Measurements from ENCODE around the gene INF2. TPM values are rescaled to one million over a fixed set of nuclear protein-coding genes. Genes with fewer than 3 reads are reported as not detected.

The INF2 gene
- total and polyA plus RNA-seq, 9 of the 15 experiments (the other 6 are each of a cell fraction or from before 2014, with no cell fraction given): 0.56 to 31.3 (median 7.8) TPM

DNA sequence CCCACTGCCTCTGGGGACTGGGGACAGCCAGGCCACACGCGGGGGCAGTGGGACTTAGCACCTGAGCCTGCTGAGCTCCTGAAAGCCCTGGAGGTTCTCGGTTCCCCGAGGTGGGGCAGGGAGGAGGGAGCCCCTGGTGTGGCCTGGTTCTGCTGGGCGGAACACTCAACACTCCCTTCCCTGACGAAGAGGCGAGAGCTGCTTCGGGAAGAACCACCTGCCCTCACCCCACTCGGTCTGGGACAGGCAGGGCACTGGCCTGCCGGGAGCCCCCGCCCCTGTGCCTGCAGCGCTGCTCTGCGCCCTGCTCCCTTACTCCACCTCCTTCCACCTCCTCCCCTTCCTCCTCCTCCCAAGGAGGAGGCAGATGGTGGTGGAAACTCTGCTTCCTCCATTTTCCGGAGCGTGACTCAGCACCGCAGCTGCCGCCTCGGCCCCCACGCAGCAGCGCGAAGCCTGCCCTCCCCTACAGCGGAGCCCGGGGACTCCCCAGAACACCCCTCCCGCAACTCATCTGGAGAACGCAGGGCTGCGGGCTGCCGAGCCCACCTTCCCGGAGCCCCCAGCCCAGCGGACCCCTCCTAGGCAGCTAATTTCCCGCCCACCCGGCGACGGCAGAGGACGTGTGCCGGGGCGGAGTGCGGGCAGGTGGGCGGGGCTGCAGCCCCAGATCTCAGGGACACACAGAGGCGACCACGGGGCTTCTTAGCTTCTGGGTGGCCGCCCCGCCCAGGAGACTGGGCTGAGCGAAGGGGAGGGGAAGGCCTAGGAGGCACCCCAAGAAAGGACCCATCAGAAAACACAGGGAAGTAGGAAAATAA, 11.7 kb upstream of the INF2 start (continued):
- TF ChIP-seq, protein P1, sequence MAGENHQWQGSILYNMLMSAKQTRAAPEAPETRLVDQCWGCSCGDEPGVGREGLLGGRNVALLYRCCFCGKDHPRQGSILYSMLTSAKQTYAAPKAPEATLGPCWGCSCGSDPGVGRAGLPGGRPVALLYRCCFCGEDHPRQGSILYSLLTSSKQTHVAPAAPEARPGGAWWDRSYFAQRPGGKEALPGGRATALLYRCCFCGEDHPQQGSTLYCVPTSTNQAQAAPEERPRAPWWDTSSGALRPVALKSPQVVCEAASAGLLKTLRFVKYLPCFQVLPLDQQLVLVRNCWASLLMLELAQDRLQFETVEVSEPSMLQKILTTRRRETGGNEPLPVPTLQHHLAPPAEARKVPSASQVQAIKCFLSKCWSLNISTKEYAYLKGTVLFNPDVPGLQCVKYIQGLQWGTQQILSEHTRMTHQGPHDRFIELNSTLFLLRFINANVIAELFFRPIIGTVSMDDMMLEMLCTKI (IDR thresholded peaks at IDR 0.05; ENCODE audit: partially characterized antibody): no peak
- no peak for TF ChIP-seq SREBF1 (IDR thresholded peaks at IDR 0.05; ENCODE audit: borderline replicate concordance, low read depth, low read length)
- no peak for TF ChIP-seq ZNF197 (CRISPR knock-in tag; IDR thresholded peaks at IDR 0.05; ENCODE audit: low read depth)
- TF ChIP-seq TBL1XR1 (IDR thresholded peaks at IDR 0.05; ENCODE audit: low read length in 2 of 2): no peak
- peak; percentile 73; the same call in 1 of the 2 replicates for TF ChIP-seq GTF2E2 (tag; IDR thresholded peaks at IDR 0.05)
- TF ChIP-seq FOS (IDR thresholded peaks at IDR 0.05; ENCODE audit: extremely low read depth, insufficient read length): no peak
- TF ChIP-seq, protein P2, sequence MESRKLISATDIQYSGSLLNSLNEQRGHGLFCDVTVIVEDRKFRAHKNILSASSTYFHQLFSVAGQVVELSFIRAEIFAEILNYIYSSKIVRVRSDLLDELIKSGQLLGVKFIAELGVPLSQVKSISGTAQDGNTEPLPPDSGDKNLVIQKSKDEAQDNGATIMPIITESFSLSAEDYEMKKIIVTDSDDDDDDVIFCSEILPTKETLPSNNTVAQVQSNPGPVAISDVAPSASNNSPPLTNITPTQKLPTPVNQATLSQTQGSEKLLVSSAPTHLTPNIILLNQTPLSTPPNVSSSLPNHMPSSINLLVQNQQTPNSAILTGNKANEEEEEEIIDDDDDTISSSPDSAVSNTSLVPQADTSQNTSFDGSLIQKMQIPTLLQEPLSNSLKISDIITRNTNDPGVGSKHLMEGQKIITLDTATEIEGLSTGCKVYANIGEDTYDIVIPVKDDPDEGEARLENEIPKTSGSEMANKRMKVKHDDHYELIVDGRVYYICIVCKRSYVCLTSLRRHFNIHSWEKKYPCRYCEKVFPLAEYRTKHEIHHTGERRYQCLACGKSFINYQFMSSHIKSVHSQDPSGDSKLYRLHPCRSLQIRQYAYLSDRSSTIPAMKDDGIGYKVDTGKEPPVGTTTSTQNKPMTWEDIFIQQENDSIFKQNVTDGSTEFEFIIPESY (CRISPR knock-in tag; IDR thresholded peaks at IDR 0.05): no peak
- no peak for TF ChIP-seq KLF6 (CRISPR knock-in tag; IDR thresholded peaks at IDR 0.05; ENCODE audit: borderline replicate concordance)
- no peak for TF ChIP-seq NR2C1 (IDR thresholded peaks at IDR 0.05)
- TF ChIP-seq NR2C1 (tag; IDR thresholded peaks at IDR 0.05): no peak; the same call in 1 of the 2 replicates
- no peak for TF ChIP-seq RFX1 (IDR thresholded peaks at IDR 0.05)
- TF ChIP-seq, protein P3, sequence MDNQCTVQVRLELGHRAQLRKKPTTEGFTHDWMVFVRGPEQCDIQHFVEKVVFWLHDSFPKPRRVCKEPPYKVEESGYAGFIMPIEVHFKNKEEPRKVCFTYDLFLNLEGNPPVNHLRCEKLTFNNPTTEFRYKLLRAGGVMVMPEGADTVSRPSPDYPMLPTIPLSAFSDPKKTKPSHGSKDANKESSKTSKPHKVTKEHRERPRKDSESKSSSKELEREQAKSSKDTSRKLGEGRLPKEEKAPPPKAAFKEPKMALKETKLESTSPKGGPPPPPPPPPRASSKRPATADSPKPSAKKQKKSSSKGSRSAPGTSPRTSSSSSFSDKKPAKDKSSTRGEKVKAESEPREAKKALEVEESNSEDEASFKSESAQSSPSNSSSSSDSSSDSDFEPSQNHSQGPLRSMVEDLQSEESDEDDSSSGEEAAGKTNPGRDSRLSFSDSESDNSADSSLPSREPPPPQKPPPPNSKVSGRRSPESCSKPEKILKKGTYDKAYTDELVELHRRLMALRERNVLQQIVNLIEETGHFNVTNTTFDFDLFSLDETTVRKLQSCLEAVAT (IDR thresholded peaks at IDR 0.05): no peak
- TF ChIP-seq RAD21 (CRISPR knock-in tag; conservative IDR thresholded peaks at IDR 0.05 in 1 of 2, IDR thresholded peaks at IDR 0.05 in 1 of 2): no peak
- TF ChIP-seq MAFK (IDR thresholded peaks at IDR 0.05; ENCODE audit: low read length): peak; percentile 82
- no peak for TF ChIP-seq ZNF124 (CRISPR knock-in tag; IDR thresholded peaks at IDR 0.05)
- TF ChIP-seq TAF1 (IDR thresholded peaks at IDR 0.05; ENCODE audit: control insufficient read depth, extremely low read depth, insufficient read depth, low read length, severe bottlenecking): peak; percentile 18
- TF ChIP-seq SMAD3 (CRISPR knock-in tag; conservative IDR thresholded peaks at IDR 0.05): no peak
- no peak for TF ChIP-seq ESRRB (CRISPR knock-in tag; IDR thresholded peaks at IDR 0.05; ENCODE audit: borderline replicate concordance)
- no peak for TF ChIP-seq SMARCB1 (IDR thresholded peaks at IDR 0.05; ENCODE audit: insufficient read length, low read depth)
- TF ChIP-seq, protein P4, sequence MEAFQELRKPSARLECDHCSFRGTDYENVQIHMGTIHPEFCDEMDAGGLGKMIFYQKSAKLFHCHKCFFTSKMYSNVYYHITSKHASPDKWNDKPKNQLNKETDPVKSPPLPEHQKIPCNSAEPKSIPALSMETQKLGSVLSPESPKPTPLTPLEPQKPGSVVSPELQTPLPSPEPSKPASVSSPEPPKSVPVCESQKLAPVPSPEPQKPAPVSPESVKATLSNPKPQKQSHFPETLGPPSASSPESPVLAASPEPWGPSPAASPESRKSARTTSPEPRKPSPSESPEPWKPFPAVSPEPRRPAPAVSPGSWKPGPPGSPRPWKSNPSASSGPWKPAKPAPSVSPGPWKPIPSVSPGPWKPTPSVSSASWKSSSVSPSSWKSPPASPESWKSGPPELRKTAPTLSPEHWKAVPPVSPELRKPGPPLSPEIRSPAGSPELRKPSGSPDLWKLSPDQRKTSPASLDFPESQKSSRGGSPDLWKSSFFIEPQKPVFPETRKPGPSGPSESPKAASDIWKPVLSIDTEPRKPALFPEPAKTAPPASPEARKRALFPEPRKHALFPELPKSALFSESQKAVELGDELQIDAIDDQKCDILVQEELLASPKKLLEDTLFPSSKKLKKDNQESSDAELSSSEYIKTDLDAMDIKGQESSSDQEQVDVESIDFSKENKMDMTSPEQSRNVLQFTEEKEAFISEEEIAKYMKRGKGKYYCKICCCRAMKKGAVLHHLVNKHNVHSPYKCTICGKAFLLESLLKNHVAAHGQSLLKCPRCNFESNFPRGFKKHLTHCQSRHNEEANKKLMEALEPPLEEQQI (IDR thresholded peaks at IDR 0.05): no peak
- no peak for TF ChIP-seq NR1H2 (CRISPR knock-in tag; IDR thresholded peaks at IDR 0.05)

All from K562 (cell line).